ENCODE measurements around the gene WWOX. TPM values are rescaled to one million over a fixed set of nuclear protein-coding genes. Genes with fewer than 3 reads are reported as not detected.

The WWOX gene
- polyA plus RNA-seq, 1 donor (not counting 4 experiments of a cell fraction or from before 2014, with no cell fraction given): 5.1 TPM

GRCh38 chr16:79164388-79164995 is 1065.0 kb downstream of the WWOX start:
- no peak for TF ChIP-seq EZH2 (IDR thresholded peaks at IDR 0.05; ENCODE audit: low read length)
- no peak for TF ChIP-seq CTCF (optimal IDR thresholded peaks at IDR 0.05 in 1 of 3, IDR thresholded peaks at IDR 0.05 in 1 of 3, conservative IDR thresholded peaks at IDR 0.05 in 1 of 3; ENCODE audit: extremely low read depth in 1 of 3, insufficient read depth in 2 of 3, low read length in 3 of 3)
- H4K20me1 ChIP-seq (ENCODE audit: control insufficient read depth, extremely low read depth, insufficient read depth, low read length): no peaks in the 10 kb centered on the region
- H3K27me3 ChIP-seq (ENCODE audit: control insufficient read depth, extremely low read depth, insufficient read depth, low read length): no peaks in the 10 kb centered on the region
- no peak for DNase-seq (ENCODE audit: low read depth, low spot score)
- no peaks in the 10 kb centered on the region for H3K9me1 ChIP-seq (ENCODE audit: control insufficient read depth, extremely low read depth, insufficient read depth, low read length)
- H3K79me2 ChIP-seq (ENCODE audit: control insufficient read depth, insufficient read depth, low read length): no peaks in the 10 kb centered on the region
- FAIRE-seq: no peak
- dilution Hi-C loops (cut with MboI; ENCODE audit: extremely low pct_ligation_motif_present, low sequenced_read_pairs): no loop called here
- H3K4me1 ChIP-seq (ENCODE audit: control insufficient read depth, extremely low read depth, insufficient read depth, low read length): peaks cover 5% of the 10 kb centered on the region
- no peak overlapping the region for H3K9ac ChIP-seq (ENCODE audit: control insufficient read depth, extremely low read depth, insufficient read depth, low read length)
- H3K9me3 ChIP-seq (ENCODE audit: control insufficient read depth, low read depth, low read length): no peaks in the 10 kb centered on the region
- H3K4me3 ChIP-seq (ENCODE audit: control insufficient read depth in 2 of 3, extremely low read depth in 1 of 3, insufficient read depth in 2 of 3, low read depth in 1 of 3, low read length in 3 of 3): no peak overlapping the region
- no peak overlapping the region for H3K27ac ChIP-seq (ENCODE audit: control insufficient read depth, insufficient read depth, low read length)
- H2AFZ ChIP-seq (ENCODE audit: control insufficient read depth, low read length): no peak overlapping the region
- no peak overlapping the region for H3K4me2 ChIP-seq (ENCODE audit: control insufficient read depth, extremely low read depth, insufficient read depth, low read depth, low read length)
- no peaks in the 10 kb centered on the region for H3K36me3 ChIP-seq (ENCODE audit: control insufficient read depth in 2 of 2, extremely low read depth in 1 of 2, insufficient read depth in 2 of 2, low read length in 2 of 2)

GRCh38 chr16:79165079-79165478 is 1065.6 kb downstream of the WWOX start:
- dilution Hi-C loops (cut with MboI; ENCODE audit: extremely low pct_ligation_motif_present, low sequenced_read_pairs): no loop called here
- no peak for FAIRE-seq
- Histone ChIP-seq H3K4me3 (ENCODE audit: control insufficient read depth in 2 of 3, extremely low read depth in 1 of 3, insufficient read depth in 2 of 3, low read depth in 1 of 3, low read length in 3 of 3) (no peak overlapping the region), H3K9ac (ENCODE audit: control insufficient read depth, extremely low read depth, insufficient read depth, low read length) (no peak overlapping the region), H3K79me2 (ENCODE audit: control insufficient read depth, insufficient read depth, low read length) (no peaks in the 10 kb centered on the region), H4K20me1 (ENCODE audit: control insufficient read depth, extremely low read depth, insufficient read depth, low read length) (no peaks in the 10 kb centered on the region), H3K4me2 (ENCODE audit: control insufficient read depth, extremely low read depth, insufficient read depth, low read depth, low read length) (no peak overlapping the region), H3K27ac (ENCODE audit: control insufficient read depth, insufficient read depth, low read length) (no peak overlapping the region), H3K9me3 (ENCODE audit: control insufficient read depth, low read depth, low read length) (no peaks in the 10 kb centered on the region), H3K9me1 (ENCODE audit: control insufficient read depth, extremely low read depth, insufficient read depth, low read length) (no peaks in the 10 kb centered on the region), H3K4me1 (ENCODE audit: control insufficient read depth, extremely low read depth, insufficient read depth, low read length) (peaks cover under 1% of the 10 kb centered on the region), H3K27me3 (ENCODE audit: control insufficient read depth, extremely low read depth, insufficient read depth, low read length) (no peaks in the 10 kb centered on the region), H2AFZ (ENCODE audit: control insufficient read depth, low read length) (no peak overlapping the region), H3K36me3 (ENCODE audit: control insufficient read depth in 2 of 2, extremely low read depth in 1 of 2, insufficient read depth in 2 of 2, low read length in 2 of 2) (no peaks in the 10 kb centered on the region)
- no peak for DNase-seq (ENCODE audit: low read depth, low spot score)
- TF ChIP-seq CTCF (optimal IDR thresholded peaks at IDR 0.05 in 1 of 3, IDR thresholded peaks at IDR 0.05 in 1 of 3, conservative IDR thresholded peaks at IDR 0.05 in 1 of 3; ENCODE audit: extremely low read depth in 1 of 3, insufficient read depth in 2 of 3, low read length in 3 of 3) (no peak), EZH2 (IDR thresholded peaks at IDR 0.05; ENCODE audit: low read length) (no peak)

Data from keratinocyte (primary cell).